ENCODE measurements around the gene CYB5A. TPM values are rescaled to one million over a fixed set of nuclear protein-coding genes. Genes with fewer than 3 reads are reported as not detected.
"Not testable (repeated sequence)": the region's sequence is repeated elsewhere in the genome, so short reads cannot be mapped to it uniquely, and the experiment has no call there.

CYB5A gene, protein sequence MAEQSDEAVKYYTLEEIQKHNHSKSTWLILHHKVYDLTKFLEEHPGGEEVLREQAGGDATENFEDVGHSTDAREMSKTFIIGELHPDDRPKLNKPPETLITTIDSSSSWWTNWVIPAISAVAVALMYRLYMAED
- 36.8 and 37.9 TPM in 2 replicates for total RNA-seq

DNA sequence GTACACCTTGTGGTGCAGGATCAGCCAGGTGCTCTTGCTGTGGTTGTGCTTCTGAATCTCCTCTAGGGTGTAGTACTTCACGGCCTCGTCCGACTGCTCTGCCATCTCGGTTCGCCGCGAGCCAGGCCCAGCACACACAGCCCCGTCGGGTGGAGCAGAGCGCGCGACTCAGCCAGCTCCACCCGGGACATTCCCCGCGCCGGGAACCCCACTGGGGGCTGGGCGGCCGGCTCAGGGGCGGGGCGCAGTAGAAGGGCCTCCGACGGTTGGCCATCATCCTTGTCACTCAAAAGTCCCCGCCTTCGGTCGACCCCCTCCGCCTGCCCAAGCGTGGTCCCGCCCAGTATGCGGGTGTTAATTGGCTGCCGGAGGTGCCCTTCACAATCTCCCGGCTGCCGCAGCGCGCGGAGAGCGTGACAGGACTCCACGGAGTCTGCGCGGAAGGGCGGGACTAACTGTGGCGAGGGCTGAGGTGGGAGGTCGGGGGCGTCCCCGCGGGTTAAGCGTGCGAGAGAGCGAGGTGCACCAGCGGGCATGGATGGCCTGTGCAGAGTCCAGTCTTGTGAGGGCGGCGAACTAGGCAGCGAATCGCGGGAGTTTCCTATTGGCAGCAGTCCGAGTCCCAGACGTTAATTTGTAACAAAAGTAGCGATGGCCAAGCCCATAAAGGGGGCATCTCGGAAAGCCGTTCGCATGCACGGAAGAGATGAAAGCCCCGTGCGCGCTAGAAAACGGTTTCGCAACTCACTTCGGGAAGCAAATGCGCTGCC lies at the start of gene CYB5A:
Gene CYB5A, minus strand, starts transcription at position 193 of the 770 bp plus-strand sequence. Its CDS starts 88 bp downstream, at position 105.
- H3K4me1 Mint-ChIP-seq (ENCODE audit: low read depth): peaks cover 5% of the 10 kb centered on the region
- H3K4me3 Mint-ChIP-seq (ENCODE audit: low read depth): peak within 1 kb of the TSS; percentile 94
- H3K9me3 Mint-ChIP-seq: no peaks in the 10 kb centered on the region
- peak within 1 kb of the TSS; percentile 78 for H3K27ac Mint-ChIP-seq
- peaks cover 15% of the 10 kb centered on the region for H3K27me3 Mint-ChIP-seq (ENCODE audit: low read depth)
- H3K36me3 Mint-ChIP-seq (ENCODE audit: low read depth): peaks cover 4% of the 10 kb centered on the region
- intact Hi-C loops (cut with micrococcal nuclease): loop anchor here (1.0 to 5.0 kb wide), 3 partner anchors 40 to 205 kb away; partner anchors contain the start of genes CNDP2 and TIMM21
- peak; percentile 93 for DNase-seq (ENCODE audit: low spot score)

DNA sequence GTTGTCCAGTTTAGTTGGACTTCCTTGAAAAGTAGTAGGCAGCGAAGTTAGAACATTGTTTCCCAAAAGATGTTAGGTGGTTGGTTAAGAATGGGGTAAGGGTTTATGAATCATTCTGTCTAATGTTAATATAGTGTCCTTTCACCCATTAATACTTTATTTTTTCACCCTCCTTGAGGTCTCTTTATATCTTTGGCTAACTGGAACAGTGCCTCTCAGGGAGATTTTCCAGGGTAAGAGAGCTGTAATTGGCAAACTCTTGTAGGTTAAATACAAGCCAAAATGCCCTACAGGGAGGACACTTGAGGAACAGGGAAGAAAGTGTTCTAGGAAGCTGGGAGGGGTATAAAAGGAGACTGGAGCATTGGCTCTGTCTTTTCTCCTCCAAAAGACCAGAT lies 46.1 kb upstream of the CYB5A start:
- H3K4me1 Mint-ChIP-seq (ENCODE audit: low read depth): peaks cover 2% of the 10 kb centered on the region
- H3K36me3 Mint-ChIP-seq (ENCODE audit: low read depth): no peaks in the 10 kb centered on the region
- no peak for DNase-seq (ENCODE audit: low spot score)
- H3K4me3 Mint-ChIP-seq (ENCODE audit: low read depth): no peak overlapping the region
- peaks cover 26% of the 10 kb centered on the region for H3K27me3 Mint-ChIP-seq (ENCODE audit: low read depth)
- H3K27ac Mint-ChIP-seq: no peak overlapping the region
- no peaks in the 10 kb centered on the region for H3K9me3 Mint-ChIP-seq
- intact Hi-C loops (cut with micrococcal nuclease): no loop called here

DNA sequence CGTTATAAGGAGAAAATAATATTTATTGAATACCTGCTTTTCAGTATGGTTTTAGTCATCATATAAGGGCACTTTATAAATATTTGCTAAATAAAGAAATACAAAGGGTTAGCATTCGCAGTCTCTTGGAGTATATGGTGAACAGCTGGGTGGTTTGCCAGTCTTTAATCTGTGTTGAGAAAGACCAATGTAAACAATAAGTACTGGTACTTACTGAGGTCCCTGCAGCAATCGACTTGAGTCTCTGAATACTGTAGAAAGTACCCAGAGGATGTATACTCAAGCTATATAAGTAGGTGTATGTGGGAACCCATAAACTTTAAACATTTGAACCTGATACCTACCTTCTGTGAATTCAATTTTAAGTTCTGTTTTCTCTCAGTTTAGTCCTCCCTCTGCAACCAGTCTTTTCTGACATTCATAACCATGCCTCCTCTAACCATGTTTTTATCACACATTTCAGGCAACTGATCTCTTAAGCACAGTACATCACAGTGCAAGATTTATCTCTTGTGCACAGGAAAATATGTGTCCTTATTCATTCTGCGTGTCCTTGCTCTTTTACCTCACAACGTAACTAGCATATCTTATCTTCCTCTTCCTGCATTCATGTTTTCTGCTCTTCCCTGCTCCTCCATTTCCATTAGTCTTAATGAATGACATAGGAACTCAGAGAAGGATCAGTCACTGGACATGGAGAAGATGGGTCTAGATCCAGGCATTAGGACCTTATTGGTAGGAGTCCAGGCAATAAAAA lies 45.6 kb upstream of the CYB5A start:
- Mint-ChIP-seq H3K36me3 (ENCODE audit: low read depth) (no peaks in the 10 kb centered on the region), H3K4me3 (ENCODE audit: low read depth) (no peak overlapping the region), H3K4me1 (ENCODE audit: low read depth) (peaks cover 1% of the 10 kb centered on the region), H3K27me3 (ENCODE audit: low read depth) (peaks cover 30% of the 10 kb centered on the region), H3K27ac (no peak overlapping the region), H3K9me3 (no peaks in the 10 kb centered on the region)
- DNase-seq (ENCODE audit: low spot score): no peak
- intact Hi-C loops (cut with micrococcal nuclease): no loop called here

DNA sequence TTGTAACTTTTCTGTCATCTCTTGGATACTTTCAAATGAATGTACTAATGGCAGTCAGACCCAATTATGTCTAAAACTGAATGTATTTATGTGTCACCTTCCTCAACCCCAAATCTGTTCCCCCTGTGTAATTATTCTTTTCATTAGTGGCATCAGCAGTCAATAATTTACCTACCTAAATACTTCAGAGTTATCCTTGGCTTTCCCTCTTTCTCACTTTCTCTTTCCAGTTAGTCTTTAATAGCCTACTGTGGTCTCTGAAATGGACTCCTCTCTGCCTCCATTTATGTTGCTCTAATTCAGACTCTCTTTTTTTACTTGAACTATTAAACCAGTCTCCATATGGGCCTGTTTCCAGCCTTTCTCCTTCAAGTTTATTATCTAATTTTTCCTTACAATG lies 44.9 kb upstream of the CYB5A start:
- no peaks in the 10 kb centered on the region for H3K36me3 Mint-ChIP-seq (ENCODE audit: low read depth)
- H3K4me1 Mint-ChIP-seq (ENCODE audit: low read depth): no peaks in the 10 kb centered on the region
- H3K9me3 Mint-ChIP-seq: no peaks in the 10 kb centered on the region
- intact Hi-C loops (cut with micrococcal nuclease): no loop called here
- H3K27ac Mint-ChIP-seq: no peak overlapping the region
- no peak overlapping the region for H3K4me3 Mint-ChIP-seq (ENCODE audit: low read depth)
- peaks cover 28% of the 10 kb centered on the region for H3K27me3 Mint-ChIP-seq (ENCODE audit: low read depth)
- DNase-seq (ENCODE audit: low spot score): no peak

DNA sequence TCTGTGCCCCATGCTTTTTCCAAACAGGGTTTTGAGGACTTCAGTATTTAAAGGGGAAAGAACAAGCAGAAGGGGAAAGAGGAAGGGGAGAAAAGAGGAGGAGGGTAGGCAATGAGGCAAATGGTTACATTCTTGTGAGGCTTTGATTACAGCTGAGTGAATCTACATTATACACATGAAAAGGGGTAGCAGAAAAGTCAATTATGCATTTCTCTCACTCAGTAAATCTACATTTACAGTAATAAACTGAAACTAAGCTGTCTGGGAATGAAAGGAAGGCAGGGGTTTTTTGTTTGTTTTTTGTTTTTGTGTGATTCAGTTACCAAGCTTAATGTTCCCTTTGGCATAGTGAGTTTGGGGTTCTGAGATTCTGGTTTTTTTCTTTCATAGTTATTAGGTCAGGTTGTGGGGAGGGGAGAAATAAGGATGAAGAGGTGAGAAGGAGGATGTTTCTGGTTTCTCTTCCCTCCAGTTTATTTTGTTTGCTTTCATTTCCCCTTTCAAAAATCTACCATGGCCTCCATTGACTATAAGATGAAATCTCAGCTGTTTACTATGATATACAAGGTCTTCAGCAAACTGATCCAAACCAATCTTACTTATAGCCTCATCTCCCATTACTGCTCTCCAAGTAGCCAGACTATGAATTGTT lies 42.6 kb upstream of the CYB5A start:
- DNase-seq (ENCODE audit: low spot score): no peak
- Mint-ChIP-seq H3K27me3 (ENCODE audit: low read depth) (peaks cover 31% of the 10 kb centered on the region), H3K27ac (no peak overlapping the region), H3K4me3 (ENCODE audit: low read depth) (no peak overlapping the region), H3K9me3 (no peaks in the 10 kb centered on the region), H3K4me1 (ENCODE audit: low read depth) (no peaks in the 10 kb centered on the region), H3K36me3 (ENCODE audit: low read depth) (no peaks in the 10 kb centered on the region)
- intact Hi-C loops (cut with micrococcal nuclease): loop anchor here (2.0 kb wide), 1 partner anchor 96 kb away; no protein-coding TSS in a partner anchor

DNA sequence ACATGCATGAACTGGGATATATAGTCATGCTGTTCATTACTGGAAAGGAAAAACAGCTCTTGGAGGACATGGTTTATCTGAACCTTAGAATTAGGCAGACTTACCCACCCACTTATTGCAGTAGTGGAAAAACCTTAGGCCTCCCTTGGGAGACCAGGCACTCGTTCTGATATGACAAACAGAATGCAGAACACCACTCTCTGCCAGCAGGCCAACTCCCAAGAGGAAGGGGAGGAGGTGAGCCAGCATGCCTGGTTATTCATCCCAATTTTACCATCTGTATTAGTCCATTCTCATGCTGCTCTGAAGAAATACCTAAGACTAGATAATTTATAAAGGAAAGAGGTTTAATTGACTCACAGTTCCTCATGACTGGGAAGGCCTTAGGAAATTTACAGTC lies 41.3 kb upstream of the CYB5A start:
- intact Hi-C loops (cut with micrococcal nuclease): no loop called here
- no peaks in the 10 kb centered on the region for H3K4me1 Mint-ChIP-seq (ENCODE audit: low read depth)
- H3K4me3 Mint-ChIP-seq (ENCODE audit: low read depth): no peak overlapping the region

DNA sequence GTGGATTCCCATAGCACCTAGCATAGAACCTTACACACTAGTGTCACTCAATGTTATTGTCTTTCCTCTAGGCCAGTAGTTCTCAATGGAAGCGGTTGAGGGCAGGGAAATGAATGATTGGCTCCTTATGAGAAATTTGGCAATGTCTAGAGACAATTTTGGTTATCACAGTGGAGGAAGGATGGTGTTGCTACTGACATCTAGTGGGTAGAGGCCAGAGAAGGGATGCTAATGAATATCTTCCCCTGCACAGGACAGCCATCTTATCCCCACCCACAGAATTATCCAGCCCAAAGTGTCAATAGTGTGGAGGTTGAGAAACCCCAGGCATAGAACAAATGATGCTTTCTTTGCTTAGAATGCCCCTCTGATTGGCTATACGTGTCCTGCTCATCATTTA lies 39.6 kb upstream of the CYB5A start:
- no peaks in the 10 kb centered on the region for H3K9me3 Mint-ChIP-seq
- DNase-seq (ENCODE audit: low spot score): no peak
- no peaks in the 10 kb centered on the region for H3K4me1 Mint-ChIP-seq (ENCODE audit: low read depth)
- H3K27me3 Mint-ChIP-seq (ENCODE audit: low read depth): peaks cover 16% of the 10 kb centered on the region
- no peak overlapping the region for H3K27ac Mint-ChIP-seq
- intact Hi-C loops (cut with micrococcal nuclease): no loop called here
- no peak overlapping the region for H3K4me3 Mint-ChIP-seq (ENCODE audit: low read depth)
- no peaks in the 10 kb centered on the region for H3K36me3 Mint-ChIP-seq (ENCODE audit: low read depth)

More for the DNA sequence above, 41.3 kb upstream of the CYB5A start:
- DNase-seq (ENCODE audit: low spot score): no peak
- no peaks in the 10 kb centered on the region for H3K36me3 Mint-ChIP-seq (ENCODE audit: low read depth)
- H3K27me3 Mint-ChIP-seq (ENCODE audit: low read depth): peaks cover 26% of the 10 kb centered on the region
- H3K9me3 Mint-ChIP-seq: no peaks in the 10 kb centered on the region
- no peak overlapping the region for H3K27ac Mint-ChIP-seq

DNA sequence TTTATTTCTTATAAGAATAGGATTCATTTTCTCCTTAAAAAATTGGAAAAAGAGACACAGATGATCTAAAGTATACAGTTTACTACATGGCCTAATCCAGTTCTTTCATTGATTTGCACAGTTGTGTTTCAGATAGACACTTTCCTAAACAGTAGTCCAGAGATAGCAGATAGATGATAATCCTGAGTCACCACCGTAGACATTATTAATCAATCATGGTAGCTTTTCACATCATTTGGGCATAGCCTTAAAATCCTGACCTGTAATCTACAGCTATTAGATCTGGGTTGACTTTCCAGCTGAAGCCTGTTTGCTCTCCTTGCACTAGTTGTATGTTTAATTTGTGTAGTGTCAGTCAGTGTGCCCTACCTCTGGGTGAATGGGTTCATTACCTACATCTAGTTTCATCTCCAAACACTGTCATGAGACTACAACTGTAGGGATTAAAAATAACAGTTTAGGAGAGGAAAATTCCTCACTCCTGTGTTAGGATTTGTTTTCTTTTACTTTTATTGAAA lies 38.0 kb upstream of the CYB5A start:
- intact Hi-C loops (cut with micrococcal nuclease): no loop called here
- H3K4me1 Mint-ChIP-seq (ENCODE audit: low read depth): no peaks in the 10 kb centered on the region
- no peaks in the 10 kb centered on the region for H3K9me3 Mint-ChIP-seq
- no peak overlapping the region for H3K4me3 Mint-ChIP-seq (ENCODE audit: low read depth)
- H3K27ac Mint-ChIP-seq: no peak overlapping the region
- H3K36me3 Mint-ChIP-seq (ENCODE audit: low read depth): no peaks in the 10 kb centered on the region
- peaks cover 22% of the 10 kb centered on the region for H3K27me3 Mint-ChIP-seq (ENCODE audit: low read depth)
- no peak for DNase-seq (ENCODE audit: low spot score)

DNA sequence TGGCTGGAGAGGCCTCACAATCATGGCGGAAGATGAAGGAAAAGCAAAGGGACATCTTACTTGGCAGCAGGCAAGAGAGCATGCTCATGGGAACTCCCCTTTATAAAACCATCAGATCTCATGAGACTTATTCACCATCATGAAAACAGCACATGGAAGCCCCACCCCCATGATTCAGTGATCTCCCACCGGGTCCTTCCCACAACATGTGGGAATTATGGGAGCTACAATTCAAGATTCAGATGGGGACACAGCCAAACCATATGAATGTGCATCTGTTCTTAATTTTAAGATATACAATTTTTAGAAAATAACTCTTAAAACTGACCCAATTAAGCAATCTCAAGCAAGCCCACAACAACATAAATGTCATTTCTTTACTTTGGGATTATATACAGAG lies 36.4 kb upstream of the CYB5A start:
- intact Hi-C loops (cut with micrococcal nuclease): no loop called here
- Mint-ChIP-seq H3K9me3 (no peaks in the 10 kb centered on the region), H3K4me1 (ENCODE audit: low read depth) (no peaks in the 10 kb centered on the region), H3K36me3 (ENCODE audit: low read depth) (no peaks in the 10 kb centered on the region), H3K27ac (no peak overlapping the region), H3K27me3 (ENCODE audit: low read depth) (peaks cover 24% of the 10 kb centered on the region), H3K4me3 (ENCODE audit: low read depth) (no peak overlapping the region)
- DNase-seq (ENCODE audit: low spot score): no peak

DNA sequence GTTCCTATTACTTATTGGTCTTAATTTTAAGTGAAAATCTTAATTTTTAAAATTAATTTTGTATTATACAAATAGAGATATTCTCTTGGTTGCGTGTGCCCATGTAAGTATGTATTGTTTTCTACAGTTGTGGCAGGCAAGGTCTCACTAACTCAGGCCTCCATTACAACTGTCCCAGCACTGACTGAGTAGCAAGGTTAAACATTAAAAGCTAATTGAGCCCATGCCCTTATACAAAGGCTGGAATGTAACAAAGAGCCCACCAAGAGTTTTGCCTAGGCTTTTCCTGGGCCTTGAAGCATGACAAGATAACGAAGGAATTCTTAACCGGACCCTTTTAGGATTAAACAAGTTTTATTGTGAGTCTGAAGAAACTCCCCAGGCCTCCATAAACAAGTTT lies 35.0 kb upstream of the CYB5A start:
- H3K4me1 Mint-ChIP-seq (ENCODE audit: low read depth); intact Hi-C loops (cut with micrococcal nuclease); DNase-seq (ENCODE audit: low spot score); H3K4me3 Mint-ChIP-seq (ENCODE audit: low read depth); H3K36me3 Mint-ChIP-seq (ENCODE audit: low read depth); H3K9me3 Mint-ChIP-seq; H3K27ac Mint-ChIP-seq: not testable (repeated sequence)
- H3K27me3 Mint-ChIP-seq (ENCODE audit: low read depth): peaks cover 20% of the 10 kb centered on the region

DNA sequence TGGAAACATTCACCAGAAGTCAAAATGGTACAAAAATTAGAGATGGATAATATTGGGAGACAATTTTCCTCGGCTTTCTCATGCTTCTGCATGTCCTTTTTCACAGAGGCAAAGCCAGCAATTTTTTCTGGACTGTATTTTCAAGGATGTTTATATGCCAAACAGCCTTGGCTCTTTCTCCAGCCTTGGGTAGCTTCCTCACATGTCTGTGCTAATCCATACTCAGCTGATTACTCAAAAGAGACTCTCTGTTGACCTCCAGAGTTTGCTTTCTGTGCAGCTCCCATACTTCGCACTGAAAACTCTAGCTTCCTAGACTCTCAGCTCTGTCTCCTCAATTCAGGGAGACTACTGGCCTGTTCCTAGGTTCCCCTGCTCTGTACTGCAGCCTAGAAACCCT lies 34.5 kb upstream of the CYB5A start:
- intact Hi-C loops (cut with micrococcal nuclease): no loop called here
- DNase-seq (ENCODE audit: low spot score): no peak
- H3K36me3 Mint-ChIP-seq (ENCODE audit: low read depth): no peaks in the 10 kb centered on the region
- H3K9me3 Mint-ChIP-seq: no peaks in the 10 kb centered on the region
- no peak overlapping the region for H3K4me3 Mint-ChIP-seq (ENCODE audit: low read depth)
- peaks cover 20% of the 10 kb centered on the region for H3K27me3 Mint-ChIP-seq (ENCODE audit: low read depth)
- no peak overlapping the region for H3K27ac Mint-ChIP-seq
- no peaks in the 10 kb centered on the region for H3K4me1 Mint-ChIP-seq (ENCODE audit: low read depth)

DNA sequence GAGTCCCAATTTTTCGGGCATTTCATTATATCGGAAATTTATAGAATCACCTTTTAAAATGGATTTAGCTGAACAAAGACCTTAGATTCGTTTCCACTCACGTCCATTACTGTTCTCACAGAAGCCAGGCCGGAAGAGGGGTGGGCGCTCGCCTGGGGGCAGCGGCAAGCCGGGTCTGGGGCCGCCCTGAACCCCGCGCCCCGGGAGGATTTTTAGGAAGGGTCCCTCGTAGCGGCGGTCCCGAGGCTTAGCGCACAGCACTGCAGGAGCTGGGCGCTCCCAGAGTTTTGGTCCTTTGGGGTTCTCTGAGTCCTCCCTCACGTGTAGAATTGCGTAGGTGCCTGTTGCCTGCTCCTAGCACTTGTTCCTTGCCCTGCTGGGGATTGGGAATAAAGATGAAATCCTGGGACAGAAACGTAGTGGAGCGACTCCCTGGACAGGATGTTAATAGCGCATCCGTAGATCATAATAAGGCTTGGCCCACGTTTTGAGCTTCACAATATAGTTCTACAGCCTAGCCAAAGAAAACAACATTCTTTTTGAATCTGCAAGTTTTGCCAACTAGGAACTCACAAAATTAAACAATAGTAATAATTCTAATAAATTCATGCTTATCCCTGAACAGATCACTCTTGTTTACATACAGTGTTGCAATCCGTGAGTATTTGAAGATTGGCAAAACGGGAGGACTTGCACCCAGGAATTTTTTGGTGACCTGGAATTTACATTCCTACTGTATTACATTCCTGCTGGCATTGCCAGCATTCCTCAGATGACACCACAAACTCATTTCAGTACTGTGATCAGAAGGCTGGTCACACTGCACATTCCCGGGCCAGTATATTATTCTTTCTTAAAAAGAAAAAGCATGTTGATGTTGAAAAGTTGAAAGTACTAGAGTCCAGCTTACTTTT lies 24.8 kb upstream of the CYB5A start:
- Mint-ChIP-seq H3K9me3 (no peaks in the 10 kb centered on the region), H3K27ac (no peak overlapping the region), H3K4me1 (ENCODE audit: low read depth) (no peaks in the 10 kb centered on the region), H3K36me3 (ENCODE audit: low read depth) (no peaks in the 10 kb centered on the region), H3K4me3 (ENCODE audit: low read depth) (no peak overlapping the region), H3K27me3 (ENCODE audit: low read depth) (peaks cover 17% of the 10 kb centered on the region)
- intact Hi-C loops (cut with micrococcal nuclease): no loop called here
- DNase-seq (ENCODE audit: low spot score): no peak

Measured in activated T-helper 2 cell treated with anti-CD3 and anti-CD28 coated beads, Interferon-gamma antibody, Interleukin-2, Interleukin-4, amounts not matched to agents 10 μg/mL and 5 μg/mL and 100 μg/mL, durations not matched to agents 14 hours and 24 hours and 36 hours (primary cell).